Measurements from ENCODE around the gene VPS11.
"Not testable (repeated sequence)": the region's sequence is repeated elsewhere in the genome, so short reads cannot be mapped to it uniquely, and the experiment has no call there.

Gene VPS11

GRCh38 chr11:119048644-119049043, 19.0 kb upstream of the VPS11 start:
- H3K36me3 ChIP-seq (replicated peaks): peaks cover 78% of the 10 kb centered on the region
- in situ Hi-C loops (cut with MboI; ENCODE audit: low sequenced_read_pairs): no loop called here

DNA sequence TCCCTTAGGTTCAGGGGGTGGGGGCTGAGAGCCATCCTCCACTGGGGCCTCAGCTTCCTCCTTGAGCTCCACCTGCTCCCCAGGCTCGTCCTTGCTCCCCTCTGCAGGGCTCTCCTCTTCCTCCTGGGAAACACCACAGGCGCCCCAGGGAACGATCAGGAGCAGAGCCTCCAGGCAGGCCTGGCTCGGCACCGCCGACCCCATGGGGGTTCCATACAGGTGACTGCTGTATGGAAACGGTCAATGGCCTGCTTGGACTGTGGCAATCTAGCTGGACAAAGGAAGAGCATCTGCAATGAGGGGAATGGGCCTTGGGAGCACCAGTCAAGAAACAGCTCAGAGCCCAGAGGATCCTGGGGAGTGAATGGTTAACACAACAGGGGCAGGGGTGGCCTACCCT, 18.5 kb upstream of the VPS11 start:
- in situ Hi-C loops (cut with MboI; ENCODE audit: low sequenced_read_pairs): no loop called here
- Histone ChIP-seq H3K4me1 (no peaks in the 10 kb centered on the region), H3K27me3 (ENCODE audit: low read depth) (no peaks in the 10 kb centered on the region), H3K4me3 (no peak overlapping the region), H3K36me3 (replicated peaks) (peaks cover 82% of the 10 kb centered on the region), H3K9me3 (no peaks in the 10 kb centered on the region)
- DNase-seq (ENCODE audit: low spot score in 2 of 2): no peak

More at GRCh38 chr11:119048644-119049043, 19.0 kb upstream of the VPS11 start:
- Histone ChIP-seq H3K4me3 (no peak overlapping the region), H3K9me3 (no peaks in the 10 kb centered on the region), H3K27me3 (ENCODE audit: low read depth) (no peaks in the 10 kb centered on the region), H3K4me1 (no peaks in the 10 kb centered on the region)
- DNase-seq (ENCODE audit: low spot score in 2 of 2): no peak

- no peak for DNase-seq (ENCODE audit: low spot score in 2 of 2)
- Histone ChIP-seq H3K9me3 (no peaks in the 10 kb centered on the region), H3K36me3 (replicated peaks) (peaks cover 84% of the 10 kb centered on the region), H3K27me3 (ENCODE audit: low read depth) (no peaks in the 10 kb centered on the region), H3K4me1 (peaks cover 10% of the 10 kb centered on the region), H3K4me3 (no peak overlapping the region)
- in situ Hi-C loops (cut with MboI; ENCODE audit: low sequenced_read_pairs): no loop called here
Observed at GRCh38 chr11:119051440-119052162, 16.0 kb upstream of the VPS11 start.

DNA sequence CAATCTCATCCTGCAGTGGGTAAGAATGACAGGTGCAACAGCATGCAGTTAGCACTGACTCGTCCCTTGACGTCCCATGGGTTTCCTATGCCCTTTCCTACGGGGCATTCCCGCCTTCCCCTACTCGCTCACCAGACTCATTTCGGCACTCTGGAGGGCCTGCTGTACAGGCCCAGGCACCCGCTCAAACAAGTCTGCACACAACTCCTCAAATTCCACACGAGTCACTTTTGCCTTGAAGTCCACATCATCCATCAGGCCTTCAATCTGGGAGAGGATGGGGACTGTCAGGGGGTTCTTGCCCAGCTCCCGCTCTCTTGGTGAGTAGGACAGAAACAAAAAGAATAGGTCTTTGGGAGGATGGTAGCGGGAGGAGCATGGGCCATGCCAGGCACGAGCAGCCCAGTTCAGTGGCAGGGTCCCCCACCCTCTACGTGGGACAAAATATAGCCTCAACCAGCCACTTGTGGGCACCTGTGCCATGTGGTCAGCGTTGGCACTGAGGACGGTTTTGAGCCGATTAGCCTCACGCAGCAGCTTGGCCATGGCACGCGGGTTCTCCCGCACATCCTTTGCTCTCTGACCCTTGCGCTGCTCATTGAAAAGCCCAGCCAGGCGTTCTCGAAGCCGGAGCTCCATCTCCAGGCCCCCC, 15.3 kb upstream of the VPS11 start:
- Histone ChIP-seq H3K4me1 (peaks cover 10% of the 10 kb centered on the region), H3K36me3 (replicated peaks) (peaks cover 77% of the 10 kb centered on the region), H3K9me3 (no peaks in the 10 kb centered on the region), H3K4me3 (no peak overlapping the region), H3K27me3 (ENCODE audit: low read depth) (no peaks in the 10 kb centered on the region)
- no peak for DNase-seq (ENCODE audit: low spot score in 2 of 2)
- in situ Hi-C loops (cut with MboI; ENCODE audit: low sequenced_read_pairs): no loop called here

DNA sequence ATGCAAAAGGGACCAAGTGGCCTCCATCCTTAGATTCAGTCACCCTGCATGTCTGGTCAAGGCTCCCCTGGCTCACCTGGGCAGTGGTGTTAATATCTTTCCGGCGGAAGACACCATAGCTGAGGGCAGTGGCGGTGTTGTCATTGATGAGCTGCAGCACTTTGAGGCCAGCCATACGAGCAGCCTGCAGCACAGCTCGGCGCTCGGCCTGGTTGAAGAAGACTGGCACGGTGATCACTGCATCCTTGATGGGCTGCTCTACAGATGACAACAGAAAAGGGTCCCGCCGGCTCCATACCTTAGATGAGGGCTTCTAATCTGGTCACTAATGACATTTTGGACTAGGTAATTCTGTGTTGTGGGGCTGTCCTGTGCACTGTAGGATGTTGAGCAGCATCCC, 13.2 kb upstream of the VPS11 start:
- Histone ChIP-seq H3K4me1 (peaks cover 14% of the 10 kb centered on the region), H3K36me3 (replicated peaks) (peaks cover 56% of the 10 kb centered on the region), H3K27me3 (ENCODE audit: low read depth) (no peaks in the 10 kb centered on the region), H3K9me3 (no peaks in the 10 kb centered on the region), H3K4me3 (no peak overlapping the region)
- DNase-seq (ENCODE audit: low spot score in 2 of 2): no peak
- in situ Hi-C loops (cut with MboI; ENCODE audit: low sequenced_read_pairs): no loop called here

DNA sequence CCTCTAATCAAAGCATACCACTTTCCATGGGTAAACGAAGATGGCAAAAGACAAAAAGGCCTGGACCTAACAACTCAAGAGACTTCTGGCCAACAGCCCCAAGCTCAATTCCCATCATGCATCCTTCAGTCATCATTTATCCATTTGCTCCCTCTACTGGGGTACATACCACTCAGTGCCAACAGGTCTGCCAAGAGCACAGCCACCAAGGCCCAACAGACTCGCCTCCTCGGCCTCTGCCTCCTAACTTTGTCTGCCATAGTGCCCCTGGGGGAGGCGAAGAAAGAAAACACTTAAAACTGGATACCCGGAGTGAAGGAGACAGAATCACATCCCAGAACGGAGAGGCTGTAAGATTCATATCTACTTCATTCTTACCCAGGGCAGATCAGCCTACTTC, 11.7 kb upstream of the VPS11 start:
- in situ Hi-C loops (cut with MboI; ENCODE audit: low sequenced_read_pairs): no loop called here
- H3K4me3 ChIP-seq: peak overlapping the region; percentile 63
- no peaks in the 10 kb centered on the region for H3K27me3 ChIP-seq (ENCODE audit: low read depth)
- peaks cover 14% of the 10 kb centered on the region for H3K4me1 ChIP-seq
- H3K9me3 ChIP-seq: no peaks in the 10 kb centered on the region
- peaks cover 48% of the 10 kb centered on the region for H3K36me3 ChIP-seq (replicated peaks)
- no peak for DNase-seq (ENCODE audit: low spot score in 2 of 2)

DNA sequence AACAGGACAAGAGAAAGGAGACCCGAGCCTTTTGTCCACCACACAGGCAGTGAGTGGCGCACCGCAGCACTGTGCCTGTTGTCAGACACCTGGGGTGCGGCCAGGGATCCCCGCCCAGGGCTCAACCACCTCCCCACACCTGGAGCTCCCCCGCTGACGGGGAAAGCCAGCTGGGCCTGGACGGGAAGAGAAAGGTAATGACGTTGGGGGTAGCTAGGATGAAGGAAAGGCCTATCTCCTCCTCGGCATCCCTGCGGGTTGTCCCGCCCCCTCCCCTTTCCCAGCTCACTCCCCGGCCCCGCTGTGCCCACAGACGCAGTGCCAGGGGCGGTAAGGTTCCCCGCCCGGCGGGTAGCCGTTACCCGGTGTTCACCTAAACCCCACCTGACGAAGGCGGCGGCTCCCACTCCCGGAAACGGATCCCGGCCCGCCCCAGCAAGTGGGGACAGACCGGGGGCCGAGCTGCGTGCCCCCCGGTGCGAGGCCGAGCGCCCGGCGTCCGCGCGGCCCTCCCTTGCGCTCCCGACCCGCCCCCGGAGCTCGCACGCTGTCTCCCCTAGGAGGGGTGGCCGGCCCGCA, 11.1 kb upstream of the VPS11 start:
- peaks cover 42% of the 10 kb centered on the region for H3K36me3 ChIP-seq (replicated peaks)
- no peaks in the 10 kb centered on the region for H3K9me3 ChIP-seq
- in situ Hi-C loops (cut with MboI; ENCODE audit: low sequenced_read_pairs): no loop called here
- no peaks in the 10 kb centered on the region for H3K27me3 ChIP-seq (ENCODE audit: low read depth)
- peak in 1 of 2 experiments; percentile 43 for DNase-seq (ENCODE audit: low spot score in 2 of 2)
- H3K4me3 ChIP-seq: peak overlapping the region; percentile 63
- H3K4me1 ChIP-seq: peaks cover 14% of the 10 kb centered on the region

GRCh38 chr11:119057000-119057769, 10.4 kb upstream of the VPS11 start, which contains the start of gene HYOU1:
Gene HYOU1, minus strand, starts transcription at chr11:119057205. Its CDS starts 1,045 bp downstream, at chr11:119056160.
- Histone ChIP-seq H3K27me3 (ENCODE audit: low read depth) (no peaks in the 10 kb centered on the region), H3K9me3 (no peaks in the 10 kb centered on the region), H3K4me1 (peaks cover 14% of the 10 kb centered on the region), H3K4me3 (peak within 1 kb of the TSS; percentile 63), H3K36me3 (replicated peaks) (peaks cover 36% of the 10 kb centered on the region)
- DNase-seq (ENCODE audit: low spot score in 2 of 2): peak; percentile 96 to 99
- in situ Hi-C loops (cut with MboI; ENCODE audit: low sequenced_read_pairs): no loop called here

DNA sequence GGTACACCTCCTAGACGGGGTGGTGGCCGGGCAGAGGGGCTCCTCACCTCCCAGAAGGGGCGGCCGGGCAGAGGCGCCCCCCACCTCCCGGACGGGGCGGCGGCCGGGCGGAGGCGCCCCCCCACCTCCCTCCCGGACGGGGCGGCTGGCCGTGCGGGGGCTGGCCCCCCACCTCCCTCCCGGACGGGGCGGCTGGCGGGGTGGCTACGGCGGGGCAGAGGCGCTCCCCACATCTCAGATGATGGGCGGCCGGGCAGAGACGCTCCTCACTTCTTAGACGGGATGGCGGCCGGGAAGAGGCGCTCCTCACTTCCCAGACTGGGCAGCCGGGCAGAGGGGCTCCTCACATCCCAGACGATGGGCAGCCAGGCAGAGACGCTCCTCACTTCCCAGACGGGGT, 8.5 kb upstream of the VPS11 start:
- H3K4me3 ChIP-seq; H3K9me3 ChIP-seq; H3K27me3 ChIP-seq (ENCODE audit: low read depth); in situ Hi-C loops (cut with MboI; ENCODE audit: low sequenced_read_pairs); DNase-seq (ENCODE audit: low spot score in 2 of 2): not testable (repeated sequence)
- H3K36me3 ChIP-seq (replicated peaks): peaks cover 17% of the 10 kb centered on the region
- H3K4me1 ChIP-seq: peaks cover 14% of the 10 kb centered on the region

- in situ Hi-C loops (cut with MboI; ENCODE audit: low sequenced_read_pairs): no loop called here
- DNase-seq (ENCODE audit: low spot score in 2 of 2): no peak
Observed at GRCh38 chr11:119061256-119061655, 6.4 kb upstream of the VPS11 start.

DNA sequence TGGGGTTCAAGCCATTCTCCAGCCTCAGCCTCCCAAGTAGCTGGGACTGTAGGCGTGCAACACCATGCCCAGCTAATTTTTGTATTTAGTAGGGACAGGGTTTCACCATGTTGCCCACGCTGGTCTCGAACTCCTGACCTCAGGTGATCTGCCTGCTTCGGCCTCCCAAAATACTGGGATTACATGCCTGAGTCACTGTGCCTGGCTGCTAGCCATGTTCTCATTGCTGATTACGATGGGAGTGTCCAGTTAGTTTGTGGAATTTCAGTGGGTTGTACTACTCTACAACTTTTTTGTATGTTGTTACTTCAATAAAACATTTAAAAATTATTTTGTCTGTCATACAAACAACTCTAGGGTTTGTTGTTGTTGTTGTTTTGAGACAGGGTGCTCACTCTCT, 4.8 kb upstream of the VPS11 start:
- in situ Hi-C loops (cut with MboI; ENCODE audit: low sequenced_read_pairs): no loop called here
- DNase-seq (ENCODE audit: low spot score in 2 of 2): no peak
- peaks cover 12% of the 10 kb centered on the region for H3K4me1 ChIP-seq
- H3K9me3 ChIP-seq: no peaks in the 10 kb centered on the region
- H3K36me3 ChIP-seq (replicated peaks): peaks cover 3% of the 10 kb centered on the region; the same call in 1 of the 2 replicates
- no peaks in the 10 kb centered on the region for H3K27me3 ChIP-seq (ENCODE audit: low read depth)
- no peak overlapping the region for H3K4me3 ChIP-seq

More at GRCh38 chr11:119061256-119061655, 6.4 kb upstream of the VPS11 start:
- H3K36me3 ChIP-seq (replicated peaks): peaks cover 3% of the 10 kb centered on the region
- H3K9me3 ChIP-seq: no peaks in the 10 kb centered on the region
- no peak overlapping the region for H3K4me3 ChIP-seq
- H3K27me3 ChIP-seq (ENCODE audit: low read depth): no peaks in the 10 kb centered on the region
- peaks cover 6% of the 10 kb centered on the region for H3K4me1 ChIP-seq

DNA sequence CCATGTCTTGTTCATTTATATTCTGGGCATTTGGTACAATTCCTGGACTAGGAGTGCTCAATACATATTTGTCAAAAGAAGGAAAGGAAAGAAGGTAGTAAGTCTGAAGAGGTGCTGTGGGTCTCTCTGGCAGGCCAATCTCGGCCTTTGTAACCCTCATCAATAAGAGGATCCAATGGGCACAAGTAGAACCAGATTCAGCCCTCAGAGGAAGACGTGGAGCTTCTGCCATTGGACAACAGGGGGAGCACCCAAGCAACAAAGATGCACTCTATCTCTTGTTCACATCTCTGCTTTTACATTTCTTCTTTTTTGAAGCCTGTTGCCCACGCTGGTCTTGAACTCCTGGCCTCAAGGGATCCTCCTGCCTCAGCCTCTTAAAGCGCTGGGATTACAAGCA, 2.2 kb upstream of the VPS11 start:
- Histone ChIP-seq H3K4me3 (no peak overlapping the region), H3K9me3 (no peaks in the 10 kb centered on the region), H3K4me1 (peaks cover 9% of the 10 kb centered on the region), H3K36me3 (replicated peaks) (peaks cover 3% of the 10 kb centered on the region), H3K27me3 (ENCODE audit: low read depth) (no peaks in the 10 kb centered on the region)
- in situ Hi-C loops (cut with MboI; ENCODE audit: low sequenced_read_pairs): no loop called here
- peak in 1 of 2 experiments; percentile 39 for DNase-seq (ENCODE audit: low spot score in 2 of 2)

GRCh38 chr11:119077839-119078238, 10.2 kb downstream of the VPS11 start:
- in situ Hi-C loops (cut with MboI; ENCODE audit: low sequenced_read_pairs): no loop called here
- H3K4me1 ChIP-seq: no peaks in the 10 kb centered on the region
- peaks cover 52% of the 10 kb centered on the region for H3K36me3 ChIP-seq (replicated peaks)
- H3K4me3 ChIP-seq: no peak overlapping the region
- DNase-seq (ENCODE audit: low spot score in 2 of 2): no peak
- no peaks in the 10 kb centered on the region for H3K9me3 ChIP-seq
- no peaks in the 10 kb centered on the region for H3K27me3 ChIP-seq (ENCODE audit: low read depth)
